ENCODE measurements around the gene CACNB3. TPM values are rescaled to one million over a fixed set of nuclear protein-coding genes. Genes with fewer than 3 reads are reported as not detected.

The CACNB3 gene
- total RNA-seq, 1 donor from 2014 or later: 23.5 TPM

DNA sequence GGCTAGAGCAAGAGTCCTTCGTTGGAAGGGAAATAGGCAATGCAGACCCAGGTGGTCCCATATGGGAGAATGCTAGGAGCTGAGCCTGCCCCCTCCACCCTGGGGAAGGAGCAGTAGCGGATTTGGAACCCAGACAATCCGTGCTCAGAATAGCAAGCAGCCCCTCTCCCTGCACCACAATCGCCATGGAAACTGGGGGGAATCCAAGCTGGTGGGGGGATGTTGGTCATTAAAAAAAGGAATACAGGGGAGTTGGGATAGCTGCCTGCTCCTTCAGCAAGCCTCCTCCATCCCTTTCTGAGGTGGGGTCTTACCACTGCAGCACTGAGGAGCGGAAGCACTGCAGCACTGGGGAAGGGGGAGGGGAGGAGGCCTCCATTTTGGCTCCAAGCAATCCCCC, 44.5 kb downstream of the CACNB3 start:
- TF ChIP-seq, protein P1, sequence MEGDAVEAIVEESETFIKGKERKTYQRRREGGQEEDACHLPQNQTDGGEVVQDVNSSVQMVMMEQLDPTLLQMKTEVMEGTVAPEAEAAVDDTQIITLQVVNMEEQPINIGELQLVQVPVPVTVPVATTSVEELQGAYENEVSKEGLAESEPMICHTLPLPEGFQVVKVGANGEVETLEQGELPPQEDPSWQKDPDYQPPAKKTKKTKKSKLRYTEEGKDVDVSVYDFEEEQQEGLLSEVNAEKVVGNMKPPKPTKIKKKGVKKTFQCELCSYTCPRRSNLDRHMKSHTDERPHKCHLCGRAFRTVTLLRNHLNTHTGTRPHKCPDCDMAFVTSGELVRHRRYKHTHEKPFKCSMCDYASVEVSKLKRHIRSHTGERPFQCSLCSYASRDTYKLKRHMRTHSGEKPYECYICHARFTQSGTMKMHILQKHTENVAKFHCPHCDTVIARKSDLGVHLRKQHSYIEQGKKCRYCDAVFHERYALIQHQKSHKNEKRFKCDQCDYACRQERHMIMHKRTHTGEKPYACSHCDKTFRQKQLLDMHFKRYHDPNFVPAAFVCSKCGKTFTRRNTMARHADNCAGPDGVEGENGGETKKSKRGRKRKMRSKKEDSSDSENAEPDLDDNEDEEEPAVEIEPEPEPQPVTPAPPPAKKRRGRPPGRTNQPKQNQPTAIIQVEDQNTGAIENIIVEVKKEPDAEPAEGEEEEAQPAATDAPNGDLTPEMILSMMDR (IDR thresholded peaks at IDR 0.05): no peak
- no peak for ATAC-seq
- peaks cover 22% of the 10 kb centered on the region for H3K4me1 ChIP-seq

DNA sequence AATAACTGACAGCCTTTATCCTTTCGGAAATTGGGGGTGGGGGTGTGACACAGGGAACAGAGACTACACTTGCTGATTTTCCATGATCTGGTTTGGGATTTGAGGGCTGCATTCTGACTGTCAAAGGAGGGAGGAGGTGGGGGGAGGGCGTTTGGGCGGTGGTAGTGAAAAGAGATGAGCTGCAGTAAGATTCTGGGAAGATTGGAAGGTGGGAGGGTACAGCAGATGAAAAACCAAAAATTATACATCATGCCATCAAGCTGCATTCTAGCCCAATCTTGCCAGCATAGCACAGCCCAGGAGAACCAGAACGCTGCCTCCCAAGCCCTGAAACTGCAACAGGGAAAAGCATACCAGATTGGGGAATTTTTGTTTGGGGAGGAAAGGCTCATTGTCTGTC, 45.0 kb downstream of the CACNB3 start:
- TF ChIP-seq, protein P1 (IDR thresholded peaks at IDR 0.05): no peak
- intact Hi-C loops (cut with DNase I): no loop called here
- DNase-seq: no peak
- no peaks in the 10 kb centered on the region for H3K9me3 ChIP-seq
- peaks cover 22% of the 10 kb centered on the region for H3K4me1 ChIP-seq
- no peaks in the 10 kb centered on the region for H3K27me3 ChIP-seq (ENCODE audit: low read depth)
- ATAC-seq: no peak
- H3K36me3 ChIP-seq: peaks cover 9% of the 10 kb centered on the region
- no peak overlapping the region for H3K4me3 ChIP-seq
- H3K27ac ChIP-seq: no peak overlapping the region

More for the DNA sequence above, 44.5 kb downstream of the CACNB3 start:
- H3K4me3 ChIP-seq: no peak overlapping the region
- DNase-seq: no peak
- no peak overlapping the region for H3K27ac ChIP-seq
- H3K9me3 ChIP-seq: no peaks in the 10 kb centered on the region
- intact Hi-C loops (cut with DNase I): no loop called here
- H3K36me3 ChIP-seq: peaks cover 14% of the 10 kb centered on the region
- no peaks in the 10 kb centered on the region for H3K27me3 ChIP-seq (ENCODE audit: low read depth)

DNA sequence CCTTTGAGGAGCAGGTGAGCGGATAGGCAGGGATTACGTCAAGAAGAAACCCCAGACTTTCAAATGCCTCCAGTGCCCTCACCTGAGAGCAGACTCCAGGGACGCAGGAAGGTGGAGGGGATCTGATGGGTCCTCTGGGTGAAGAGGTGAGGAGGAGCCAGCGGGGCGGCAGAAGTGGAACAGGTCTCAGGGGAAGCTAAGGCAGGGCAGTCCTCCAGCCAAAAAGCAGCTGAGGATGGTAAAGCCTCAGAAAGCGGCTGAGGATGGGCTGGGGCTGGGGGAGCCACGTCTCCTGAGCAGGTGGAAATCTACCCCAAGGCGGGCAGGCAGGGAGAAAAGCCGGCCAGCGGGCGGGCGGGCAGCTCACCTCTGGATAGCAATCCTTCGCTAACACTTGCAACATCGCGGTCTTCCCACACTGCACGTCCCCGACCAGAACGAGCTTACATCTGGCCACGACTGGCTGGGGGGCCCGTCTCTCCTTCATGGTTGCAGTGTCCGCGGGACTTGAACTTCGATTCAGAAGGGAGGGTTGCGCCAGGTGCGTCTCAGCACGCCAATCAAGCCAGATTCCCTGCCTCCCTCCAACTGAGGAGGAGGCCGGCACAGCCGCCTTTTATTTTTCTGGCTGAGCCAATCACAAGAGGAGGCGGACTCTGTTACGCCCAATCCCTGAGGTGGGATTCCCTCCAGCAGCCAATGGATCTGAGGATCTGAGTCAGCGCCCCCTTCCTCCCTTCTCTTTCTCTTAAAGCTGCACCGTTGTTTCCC, 47.2 kb downstream of the CACNB3 start, which contains the start of gene RND1:
TSS of gene RND1 (minus strand) at position 590 of the 771 bp plus-strand sequence. CDS start at position 487, 103 bp downstream.
- ATAC-seq: peak; percentile 96 to 97
- H3K9me3 ChIP-seq: no peaks in the 10 kb centered on the region
- H3K36me3 ChIP-seq: peaks cover 2% of the 10 kb centered on the region
- peak within 1 kb of the TSS; percentile 64 for H3K4me3 ChIP-seq
- TF ChIP-seq, protein P1 (IDR thresholded peaks at IDR 0.05): no peak
- H3K4me1 ChIP-seq: peaks cover 22% of the 10 kb centered on the region
- DNase-seq: peak; percentile 89
- intact Hi-C loops (cut with DNase I): no loop called here
- no peaks in the 10 kb centered on the region for H3K27me3 ChIP-seq (ENCODE audit: low read depth)
- H3K27ac ChIP-seq: peak within 1 kb of the TSS; percentile 64

DNA sequence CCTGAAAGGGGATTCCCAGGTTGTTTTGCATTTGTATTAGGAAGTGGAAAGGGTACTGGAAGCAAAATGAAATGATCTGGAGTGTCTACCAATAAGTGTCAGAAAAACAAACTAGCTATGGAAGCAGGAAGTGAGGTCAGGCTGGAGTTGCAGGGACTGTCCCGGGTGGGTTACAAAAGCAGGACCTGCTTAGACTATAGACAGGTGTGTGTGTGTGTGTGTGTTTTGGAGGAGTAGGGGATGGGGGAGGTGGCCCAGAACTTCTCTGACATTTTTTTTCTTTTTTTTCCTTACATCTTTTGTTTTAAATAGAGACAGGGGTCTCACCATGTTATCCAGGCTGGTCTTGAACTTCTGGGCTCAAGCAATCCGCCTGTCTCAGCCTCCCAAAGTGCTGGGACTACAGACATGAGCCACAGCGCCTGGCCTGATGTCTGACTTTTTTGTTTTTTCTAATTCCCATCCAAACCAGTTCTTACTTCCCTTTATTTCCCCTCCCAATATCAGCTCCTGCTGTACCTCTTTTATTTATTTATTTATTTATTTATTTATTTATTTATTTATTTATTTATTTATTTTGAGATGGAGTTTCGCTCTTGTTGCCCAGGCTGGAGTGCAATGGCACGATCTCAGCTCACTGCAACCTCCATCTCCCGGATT, 47.9 kb downstream of the CACNB3 start:
- no peak for DNase-seq
- TF ChIP-seq, protein P1 (IDR thresholded peaks at IDR 0.05): no peak
- Histone ChIP-seq H3K36me3 (no peaks in the 10 kb centered on the region), H3K4me3 (peak overlapping the region; percentile 64), H3K27me3 (ENCODE audit: low read depth) (no peaks in the 10 kb centered on the region), H3K4me1 (peaks cover 22% of the 10 kb centered on the region), H3K27ac (peak overlapping the region; percentile 64), H3K9me3 (no peaks in the 10 kb centered on the region)
- ATAC-seq: peak; percentile 46 to 63
- intact Hi-C loops (cut with DNase I): no loop called here

DNA sequence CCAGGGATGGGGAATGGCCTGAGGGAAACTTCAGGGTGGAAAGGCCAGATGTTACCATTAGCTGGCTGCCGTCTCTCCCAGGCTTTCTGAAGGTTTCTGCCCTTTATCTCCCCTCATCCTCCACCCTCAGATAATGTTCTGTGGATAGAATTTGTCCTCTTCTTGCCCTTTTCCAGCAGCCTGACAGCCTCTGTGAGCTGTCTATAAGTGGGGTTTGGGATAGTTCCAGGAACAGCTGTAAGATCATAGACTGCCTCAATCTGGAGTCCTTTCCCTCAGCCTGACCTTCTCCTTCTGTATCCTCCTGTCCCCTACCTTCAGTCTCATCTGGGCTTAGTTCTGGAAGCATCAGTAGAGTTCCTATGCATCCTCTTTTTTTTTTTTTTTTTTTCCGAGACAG, 50.2 kb downstream of the CACNB3 start:
- no peak overlapping the region for H3K27ac ChIP-seq
- peaks cover 22% of the 10 kb centered on the region for H3K4me1 ChIP-seq
- intact Hi-C loops (cut with DNase I): no loop called here

More for the DNA sequence above, 50.2 kb downstream of the CACNB3 start:
- Histone ChIP-seq H3K9me3 (no peaks in the 10 kb centered on the region), H3K4me3 (no peak overlapping the region), H3K36me3 (no peaks in the 10 kb centered on the region), H3K27me3 (ENCODE audit: low read depth) (no peaks in the 10 kb centered on the region)
- DNase-seq: no peak
- ATAC-seq: no peak
- TF ChIP-seq, protein P1 (IDR thresholded peaks at IDR 0.05): no peak

Measured in lower lobe of right lung (tissue), 2 donors.